Endothelial cell (in vitro differentiated cells): ENCODE results near the gene AP2A1. TPM values are rescaled to one million over a fixed set of nuclear protein-coding genes. Genes with fewer than 3 reads are reported as not detected.

Source experiments
- DNase-seq: peaks from one replicate; pipeline ENCODE4 v3.0.0; 2021; ENCODE audit warnings: low spot score
- H3K27ac Mint-ChIP-seq: one replicate; pipeline ENCODE4 v1.8.0; 2021; ENCODE audit warnings: mixed read lengths, inconsistent platforms; ENCODE audit not compliant: unreplicated experiment
- H3K27me3 Mint-ChIP-seq: one replicate; pipeline ENCODE4 v1.8.0; 2021; ENCODE audit warnings: mild to moderate bottlenecking, moderate library complexity, mixed read lengths, inconsistent platforms; ENCODE audit not compliant: unreplicated experiment
- H3K36me3 Mint-ChIP-seq: one replicate; pipeline ENCODE4 v1.8.0; 2021; ENCODE audit warnings: mild to moderate bottlenecking, low read depth, mixed read lengths, inconsistent platforms; ENCODE audit not compliant: unreplicated experiment
- H3K4me1 Mint-ChIP-seq: one replicate; pipeline ENCODE4 v1.8.0; 2021; ENCODE audit warnings: mild to moderate bottlenecking, mixed read lengths, inconsistent platforms; ENCODE audit not compliant: unreplicated experiment
- H3K4me3 Mint-ChIP-seq: one replicate; pipeline ENCODE4 v1.8.0; 2021; ENCODE audit warnings: mild to moderate bottlenecking, mixed read lengths, inconsistent platforms; ENCODE audit not compliant: unreplicated experiment
- H3K9me3 Mint-ChIP-seq: one replicate; pipeline ENCODE4 v1.8.0; 2021; ENCODE audit warnings: mixed read lengths, inconsistent platforms; ENCODE audit not compliant: unreplicated experiment
- total RNA-seq: library from RNA; stranded (reverse); fragmentation: NEBNext Ultra II Directional; extraction: Animal tissue kit (Norgen Biotek cat#: 25700); gene quantifications from one replicate; pipeline ENCODE4 v1.2.1, GENCODE V29; 2021; ENCODE audit not compliant: unreplicated experiment
- TF ChIP-seq, protein P1 (sequence below): fragments of 200-600 bp; sonication (generic); IDR thresholded peaks from one replicate; pipeline ENCODE4 v1.5.0; 2021; ENCODE audit warnings: antibody characterized with exemption; ENCODE audit not compliant: unreplicated experiment

The AP2A1 gene
- total RNA-seq, 1 donor from 2014 or later, result 191 TPM

DNA sequence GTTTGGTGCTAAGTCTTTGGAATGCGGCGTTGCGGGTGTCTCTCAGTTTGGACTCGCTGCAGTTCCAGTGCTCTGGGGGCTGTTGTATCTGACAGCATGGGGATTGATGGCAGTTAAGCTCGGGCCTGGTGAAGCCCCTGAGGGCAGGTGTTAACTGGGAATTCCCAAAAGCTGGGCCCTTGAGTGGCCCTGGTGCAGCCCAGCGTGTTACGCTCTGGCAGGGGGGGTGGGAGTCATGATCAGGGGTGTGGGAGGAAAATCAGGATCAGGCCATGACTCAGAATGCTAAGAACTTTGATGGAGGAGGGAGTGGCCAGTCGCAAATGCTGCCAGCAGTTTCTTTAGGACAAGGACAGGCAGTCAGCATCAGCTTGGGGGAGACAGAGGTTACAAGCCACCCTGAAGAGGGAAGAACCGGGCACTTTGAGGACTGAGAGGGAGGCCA, 19.6 kb downstream of the AP2A1 start:
- Mint-ChIP-seq H3K36me3 (peaks cover 45% of the 10 kb centered on the region), H3K9me3 (no peaks in the 10 kb centered on the region), H3K27me3 (peaks cover 10% of the 10 kb centered on the region), H3K27ac (no peak overlapping the region), H3K4me1 (peaks cover under 1% of the 10 kb centered on the region), H3K4me3 (peak overlapping the region; percentile 19)
- no peak for DNase-seq
- TF ChIP-seq, protein P1, sequence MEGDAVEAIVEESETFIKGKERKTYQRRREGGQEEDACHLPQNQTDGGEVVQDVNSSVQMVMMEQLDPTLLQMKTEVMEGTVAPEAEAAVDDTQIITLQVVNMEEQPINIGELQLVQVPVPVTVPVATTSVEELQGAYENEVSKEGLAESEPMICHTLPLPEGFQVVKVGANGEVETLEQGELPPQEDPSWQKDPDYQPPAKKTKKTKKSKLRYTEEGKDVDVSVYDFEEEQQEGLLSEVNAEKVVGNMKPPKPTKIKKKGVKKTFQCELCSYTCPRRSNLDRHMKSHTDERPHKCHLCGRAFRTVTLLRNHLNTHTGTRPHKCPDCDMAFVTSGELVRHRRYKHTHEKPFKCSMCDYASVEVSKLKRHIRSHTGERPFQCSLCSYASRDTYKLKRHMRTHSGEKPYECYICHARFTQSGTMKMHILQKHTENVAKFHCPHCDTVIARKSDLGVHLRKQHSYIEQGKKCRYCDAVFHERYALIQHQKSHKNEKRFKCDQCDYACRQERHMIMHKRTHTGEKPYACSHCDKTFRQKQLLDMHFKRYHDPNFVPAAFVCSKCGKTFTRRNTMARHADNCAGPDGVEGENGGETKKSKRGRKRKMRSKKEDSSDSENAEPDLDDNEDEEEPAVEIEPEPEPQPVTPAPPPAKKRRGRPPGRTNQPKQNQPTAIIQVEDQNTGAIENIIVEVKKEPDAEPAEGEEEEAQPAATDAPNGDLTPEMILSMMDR, result no peak

DNA sequence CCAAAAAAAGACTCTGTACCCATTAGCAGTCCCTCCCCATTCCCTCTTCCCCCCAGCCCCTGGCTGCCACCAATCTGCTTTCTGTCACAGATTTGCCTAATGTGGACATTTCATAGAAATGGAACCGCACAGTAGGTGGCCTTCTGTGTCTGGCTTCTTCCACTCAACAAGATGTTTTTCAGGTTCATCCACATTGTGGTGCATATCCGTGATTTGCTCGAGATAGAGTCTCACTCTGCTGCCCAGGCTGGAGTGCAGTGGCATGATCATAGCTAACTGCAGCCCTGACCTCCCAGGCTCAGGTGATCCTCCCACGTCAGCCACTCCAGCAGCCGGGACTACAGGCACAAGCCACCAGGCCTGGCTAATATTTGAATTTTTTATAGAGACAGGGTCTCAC, 20.9 kb downstream of the AP2A1 start:
- TF ChIP-seq, protein P1, result no peak
- peaks cover 12% of the 10 kb centered on the region for H3K27me3 Mint-ChIP-seq
- DNase-seq, result no peak
- no peak overlapping the region for H3K4me3 Mint-ChIP-seq
- H3K27ac Mint-ChIP-seq, result no peak overlapping the region
- H3K4me1 Mint-ChIP-seq, result no peaks in the 10 kb centered on the region
- H3K9me3 Mint-ChIP-seq, result no peaks in the 10 kb centered on the region
- H3K36me3 Mint-ChIP-seq, result peaks cover 48% of the 10 kb centered on the region

DNA sequence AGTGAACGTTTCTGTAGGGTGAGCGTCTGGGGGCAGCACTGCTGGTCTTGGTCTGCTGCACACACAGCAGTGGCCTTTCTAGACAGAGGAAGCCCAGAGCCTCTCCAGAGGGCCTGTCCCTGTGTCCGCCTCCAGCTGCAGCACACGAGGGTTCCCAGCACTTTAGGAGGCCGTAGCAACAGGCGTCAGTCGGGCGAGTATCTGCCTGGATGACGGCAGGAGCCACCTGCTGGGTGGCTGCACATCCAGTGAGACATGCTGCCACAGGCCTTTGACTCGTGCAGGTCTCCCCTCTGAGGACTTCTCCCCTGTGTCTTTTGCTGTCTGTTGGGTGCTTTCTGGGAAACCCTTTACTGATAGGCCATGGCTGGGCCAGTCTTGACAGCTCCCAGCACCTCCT, 22.1 kb downstream of the AP2A1 start:
- Mint-ChIP-seq H3K27me3 (peaks cover 10% of the 10 kb centered on the region), H3K36me3 (peaks cover 41% of the 10 kb centered on the region), H3K4me3 (peak overlapping the region; percentile 66), H3K9me3 (no peaks in the 10 kb centered on the region), H3K4me1 (no peaks in the 10 kb centered on the region), H3K27ac (peak overlapping the region; percentile 45)
- no peak for DNase-seq
- TF ChIP-seq, protein P1, result no peak

DNA sequence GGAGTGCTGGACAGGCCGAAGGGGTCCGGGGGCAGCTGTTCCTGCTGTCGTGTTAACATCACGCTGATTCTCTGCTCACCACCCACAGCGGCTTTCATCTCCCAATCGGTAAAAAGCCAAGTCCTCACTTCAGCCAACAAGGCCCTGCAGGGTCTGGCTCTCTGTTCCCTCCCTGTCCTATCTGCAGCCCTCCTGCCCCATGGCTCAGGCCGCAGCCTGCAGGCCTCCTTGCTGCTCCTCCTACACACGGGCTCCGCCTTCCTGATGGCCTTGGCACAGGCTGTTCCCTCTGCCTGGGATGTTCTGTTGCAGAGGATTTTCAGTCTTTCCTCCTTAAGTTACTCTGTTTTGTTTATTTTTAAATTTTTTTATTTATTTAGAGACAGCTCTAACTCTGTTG, 24.1 kb downstream of the AP2A1 start:
- H3K27me3 Mint-ChIP-seq, result peaks cover 11% of the 10 kb centered on the region
- H3K27ac Mint-ChIP-seq, result no peak overlapping the region
- H3K4me1 Mint-ChIP-seq, result no peaks in the 10 kb centered on the region
- H3K4me3 Mint-ChIP-seq, result no peak overlapping the region
- DNase-seq, result no peak
- H3K9me3 Mint-ChIP-seq, result no peaks in the 10 kb centered on the region
- TF ChIP-seq, protein P1, result no peak
- H3K36me3 Mint-ChIP-seq, result peaks cover 38% of the 10 kb centered on the region

DNA sequence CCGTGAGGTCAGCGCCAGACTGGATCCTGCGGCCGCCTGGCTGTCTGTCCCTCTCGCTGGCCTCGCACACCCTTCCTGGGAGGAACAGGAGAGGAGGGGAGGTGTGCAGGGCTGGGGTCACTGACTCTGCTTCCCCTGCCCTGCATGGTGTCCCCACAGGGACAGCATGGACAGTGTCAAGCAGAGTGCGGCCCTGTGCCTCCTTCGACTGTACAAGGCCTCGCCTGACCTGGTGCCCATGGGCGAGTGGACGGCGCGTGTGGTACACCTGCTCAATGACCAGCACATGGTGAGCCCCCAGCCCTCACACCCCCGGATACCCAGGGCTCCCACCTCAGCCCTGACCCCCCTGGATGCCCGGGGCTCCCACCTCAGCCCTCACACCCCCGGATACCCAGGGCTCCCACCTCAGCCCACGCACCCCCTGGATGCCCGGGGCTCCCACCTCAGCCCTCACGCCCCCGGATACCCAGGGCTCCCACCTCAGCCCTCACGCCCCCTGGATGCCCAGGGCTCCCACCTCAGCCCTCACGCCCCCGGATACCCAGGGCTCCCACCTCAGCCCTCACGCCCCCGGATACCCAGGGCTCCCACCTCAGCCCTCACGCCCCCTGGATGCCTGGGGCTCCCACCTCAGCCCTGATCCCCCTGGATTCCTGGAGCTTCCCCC, 25.1 kb downstream of the AP2A1 start:
- DNase-seq, result no peak
- Mint-ChIP-seq H3K27me3 (peaks cover 13% of the 10 kb centered on the region), H3K9me3 (no peaks in the 10 kb centered on the region), H3K36me3 (peaks cover 39% of the 10 kb centered on the region), H3K4me3 (no peak overlapping the region), H3K4me1 (no peaks in the 10 kb centered on the region), H3K27ac (no peak overlapping the region)
- TF ChIP-seq, protein P1, result no peak
